ENCODE data around the gene GALR2.

Gene GALR2

DNA sequence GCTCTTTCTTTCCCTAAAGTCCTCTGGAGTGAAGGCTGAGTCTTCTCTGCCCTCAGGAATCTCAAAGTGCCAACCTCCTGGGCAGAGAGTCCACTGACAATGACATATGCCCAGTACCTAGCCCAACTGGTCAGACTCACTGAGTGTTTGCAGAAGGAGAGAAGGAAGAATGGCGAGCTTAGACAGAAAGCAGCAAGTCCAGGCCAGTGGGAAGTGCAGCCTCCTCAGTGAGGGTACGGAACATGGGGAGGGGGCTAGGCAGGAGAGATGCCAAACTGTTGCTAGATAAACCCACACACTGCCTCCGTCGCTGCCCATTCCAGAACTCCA is 28.3 kb downstream of the GALR2 start:
- no peaks in the 10 kb centered on the region for H3K9me3 ChIP-seq
- H3K27me3 ChIP-seq, result no peaks in the 10 kb centered on the region
- peak overlapping the region; percentile 93 to 99 for H3K4me3 ChIP-seq (ENCODE audit: low read depth in 1 of 2, low read length in 1 of 2)
- peaks cover 37% of the 10 kb centered on the region for H3K36me3 ChIP-seq
- H3K4me1 ChIP-seq (ENCODE audit: control insufficient read depth in 1 of 2, insufficient read depth in 1 of 2, low read depth in 1 of 2, low read length in 1 of 2), result peaks cover 37 to 40% of the 10 kb centered on the region in 2 experiments
- TF ChIP-seq, protein P1, sequence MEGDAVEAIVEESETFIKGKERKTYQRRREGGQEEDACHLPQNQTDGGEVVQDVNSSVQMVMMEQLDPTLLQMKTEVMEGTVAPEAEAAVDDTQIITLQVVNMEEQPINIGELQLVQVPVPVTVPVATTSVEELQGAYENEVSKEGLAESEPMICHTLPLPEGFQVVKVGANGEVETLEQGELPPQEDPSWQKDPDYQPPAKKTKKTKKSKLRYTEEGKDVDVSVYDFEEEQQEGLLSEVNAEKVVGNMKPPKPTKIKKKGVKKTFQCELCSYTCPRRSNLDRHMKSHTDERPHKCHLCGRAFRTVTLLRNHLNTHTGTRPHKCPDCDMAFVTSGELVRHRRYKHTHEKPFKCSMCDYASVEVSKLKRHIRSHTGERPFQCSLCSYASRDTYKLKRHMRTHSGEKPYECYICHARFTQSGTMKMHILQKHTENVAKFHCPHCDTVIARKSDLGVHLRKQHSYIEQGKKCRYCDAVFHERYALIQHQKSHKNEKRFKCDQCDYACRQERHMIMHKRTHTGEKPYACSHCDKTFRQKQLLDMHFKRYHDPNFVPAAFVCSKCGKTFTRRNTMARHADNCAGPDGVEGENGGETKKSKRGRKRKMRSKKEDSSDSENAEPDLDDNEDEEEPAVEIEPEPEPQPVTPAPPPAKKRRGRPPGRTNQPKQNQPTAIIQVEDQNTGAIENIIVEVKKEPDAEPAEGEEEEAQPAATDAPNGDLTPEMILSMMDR (IDR thresholded peaks at IDR 0.05), result no peak
- peak overlapping the region; percentile 87 for H3K27ac ChIP-seq

DNA sequence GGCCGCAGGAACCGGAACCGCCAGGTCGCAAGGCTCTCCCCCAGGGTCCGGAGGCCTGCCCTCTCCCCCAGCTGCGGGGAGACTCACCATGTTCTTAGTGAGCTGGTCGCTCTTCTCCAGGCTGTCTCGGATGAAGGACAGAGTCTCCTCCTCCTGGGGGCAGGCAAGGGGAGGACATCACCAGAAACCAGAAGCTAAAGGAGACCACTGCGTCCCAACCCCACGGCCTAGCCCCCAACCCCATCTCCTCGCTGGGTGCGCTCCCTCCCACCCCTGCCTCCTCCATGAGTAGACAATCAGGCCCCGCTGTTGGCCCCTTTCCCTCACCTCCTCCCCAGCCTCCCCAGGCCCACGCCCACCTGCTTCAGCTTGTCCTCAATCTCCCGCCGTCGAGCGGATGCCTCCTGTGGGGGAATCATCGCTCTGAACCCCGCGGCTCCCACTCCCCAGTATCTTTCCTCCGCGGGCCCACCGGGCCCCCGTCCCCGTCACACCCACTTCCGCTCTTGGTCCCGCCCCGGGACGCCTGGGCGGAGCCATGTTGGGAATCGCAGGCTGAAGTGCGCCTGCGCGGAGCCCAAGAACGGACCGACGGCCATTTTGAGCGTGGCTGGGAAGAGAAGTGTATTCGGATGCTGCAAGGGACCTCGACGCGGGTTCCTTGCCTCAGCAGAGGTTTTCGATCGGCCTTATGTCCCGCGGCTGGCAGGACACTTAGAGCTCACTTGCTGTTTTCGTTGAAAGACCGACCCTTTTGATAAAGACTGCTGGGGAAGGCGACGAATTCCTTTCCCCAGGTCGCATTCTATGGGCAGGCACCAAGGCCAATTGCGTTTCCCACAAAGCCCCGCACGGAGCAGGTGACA is 28.9 kb downstream of the GALR2 start, which contains the start of gene EXOC7:
Gene EXOC7, minus strand, starts transcription at position 514 of the 866 bp plus-strand sequence. Its CDS starts 95 bp downstream, at position 419.
- H3K4me3 ChIP-seq (ENCODE audit: low read depth in 1 of 2, low read length in 1 of 2), result peak within 1 kb of the TSS; percentile 93 to 99
- H3K9me3 ChIP-seq, result no peaks in the 10 kb centered on the region
- peak within 1 kb of the TSS; percentile 87 for H3K27ac ChIP-seq
- TF ChIP-seq, protein P1 (IDR thresholded peaks at IDR 0.05), result no peak
- H3K36me3 ChIP-seq, result peaks cover 31% of the 10 kb centered on the region
- H3K4me1 ChIP-seq (ENCODE audit: control insufficient read depth in 1 of 2, insufficient read depth in 1 of 2, low read depth in 1 of 2, low read length in 1 of 2), result peaks cover 37 to 40% of the 10 kb centered on the region in 2 experiments
- no peaks in the 10 kb centered on the region for H3K27me3 ChIP-seq

DNA sequence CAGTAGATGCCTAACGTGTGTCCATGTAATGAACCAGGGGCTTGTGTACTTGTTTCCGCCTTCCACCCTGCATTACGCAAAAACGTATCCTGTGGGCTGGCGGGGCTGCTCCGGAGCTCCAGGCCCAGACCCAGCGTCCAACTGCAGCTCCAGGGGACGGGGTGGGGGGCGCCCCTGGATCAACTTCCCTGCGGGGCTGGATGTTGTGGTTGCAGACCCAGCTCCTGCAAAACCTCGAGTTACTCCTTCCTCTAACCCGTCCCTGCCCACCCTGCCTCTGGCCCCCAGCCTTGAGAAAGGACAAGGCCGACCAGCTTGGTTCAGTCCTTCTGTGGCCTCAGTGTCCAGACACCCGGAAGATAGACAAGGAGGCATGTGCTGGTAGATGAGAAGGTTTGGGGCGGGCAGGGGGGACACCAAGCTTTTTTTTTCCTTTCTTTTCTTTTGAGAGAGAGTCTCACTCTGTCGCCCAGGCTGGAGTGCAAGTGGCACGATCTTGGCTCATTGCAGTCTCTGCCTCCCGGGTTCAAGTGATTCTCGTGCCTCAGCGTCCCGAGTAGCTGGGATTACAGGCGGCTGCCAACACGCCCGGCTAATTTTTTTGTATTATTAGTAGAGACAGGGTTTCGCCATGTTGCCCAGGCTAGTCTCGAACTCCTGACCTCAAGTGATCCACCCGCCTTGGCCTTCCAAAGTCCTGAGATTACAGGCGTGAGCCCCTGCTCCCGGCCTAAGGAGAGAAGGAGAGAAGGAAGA is 29.7 kb downstream of the GALR2 start:
- Histone ChIP-seq H3K27me3 (no peaks in the 10 kb centered on the region), H3K36me3 (peaks cover 25% of the 10 kb centered on the region), H3K4me1 (ENCODE audit: control insufficient read depth in 1 of 2, insufficient read depth in 1 of 2, low read depth in 1 of 2, low read length in 1 of 2) (peaks cover 37 to 40% of the 10 kb centered on the region in 2 experiments), H3K9me3 (no peaks in the 10 kb centered on the region), H3K4me3 (ENCODE audit: low read depth in 1 of 2, low read length in 1 of 2) (peak overlapping the region; percentile 93 to 99), H3K27ac (peak overlapping the region; percentile 87)
- TF ChIP-seq, protein P1 (IDR thresholded peaks at IDR 0.05), result no peak

DNA sequence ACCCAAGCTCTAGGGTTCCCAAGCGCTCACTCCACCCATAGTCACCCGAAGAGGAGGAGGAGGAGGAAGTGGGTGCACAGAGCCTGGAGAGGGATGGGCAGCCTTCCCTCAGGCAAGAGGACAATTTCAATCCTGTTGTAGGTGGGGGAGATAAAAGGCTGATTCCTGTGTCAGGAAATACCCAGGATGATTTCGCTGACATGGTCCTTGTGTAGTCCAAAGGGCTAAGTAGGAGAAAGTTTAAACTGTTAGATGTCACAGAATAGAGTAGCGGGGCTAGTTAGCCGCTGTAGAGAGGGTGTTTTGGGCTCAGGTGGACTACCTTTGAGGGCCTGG is 30.3 kb downstream of the GALR2 start:
- peaks cover 20% of the 10 kb centered on the region for H3K36me3 ChIP-seq
- TF ChIP-seq, protein P1 (IDR thresholded peaks at IDR 0.05), result no peak
- H3K4me3 ChIP-seq (ENCODE audit: low read depth in 1 of 2, low read length in 1 of 2), result no peak overlapping the region
- H3K27me3 ChIP-seq, result no peaks in the 10 kb centered on the region
- no peaks in the 10 kb centered on the region for H3K9me3 ChIP-seq
- peak overlapping the region; percentile 87 for H3K27ac ChIP-seq
- H3K4me1 ChIP-seq (ENCODE audit: control insufficient read depth in 1 of 2, insufficient read depth in 1 of 2, low read depth in 1 of 2, low read length in 1 of 2), result peaks cover 37 to 40% of the 10 kb centered on the region in 2 experiments

DNA sequence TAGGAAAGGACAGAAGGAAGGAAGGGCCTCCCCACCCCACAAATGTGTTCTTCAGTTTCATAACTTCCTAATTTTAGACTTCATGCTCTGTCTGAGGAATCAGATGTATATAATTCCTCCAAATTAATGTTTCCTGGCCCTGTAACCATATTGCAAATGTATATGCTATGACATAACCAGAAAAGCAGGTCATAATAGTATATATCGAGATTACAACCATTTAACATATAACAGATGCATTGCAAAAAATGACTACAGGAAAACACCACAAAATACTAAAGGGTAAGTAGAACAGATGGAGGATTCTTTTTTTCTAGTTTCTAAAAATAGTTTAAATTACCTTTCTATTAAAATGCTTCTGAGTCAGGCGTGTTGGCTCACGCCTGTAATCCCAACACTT is 32.1 kb downstream of the GALR2 start:
- Histone ChIP-seq H3K27me3 (no peaks in the 10 kb centered on the region), H3K4me1 (ENCODE audit: control insufficient read depth in 1 of 2, insufficient read depth in 1 of 2, low read depth in 1 of 2, low read length in 1 of 2) (peaks cover 37 to 40% of the 10 kb centered on the region in 2 experiments), H3K36me3 (peaks cover 3% of the 10 kb centered on the region), H3K4me3 (ENCODE audit: low read depth in 1 of 2, low read length in 1 of 2) (no peak overlapping the region), H3K27ac (peak overlapping the region; percentile 57), H3K9me3 (no peaks in the 10 kb centered on the region)
- TF ChIP-seq, protein P1 (IDR thresholded peaks at IDR 0.05), result no peak

All from neutrophil (primary cell).